HFFc6 (cell line): ENCODE data around the gene ANO9. TPM values are rescaled to one million over a fixed set of nuclear protein-coding genes. Genes with fewer than 3 reads are reported as not detected.

Experiments used
- DNase-seq: peaks from one replicate; pipeline ENCODE4 v3.0.0-alpha.2; 2018
- H3K27ac Mint-ChIP-seq: 2 replicates; pipeline ENCODE4 v1.8.0; 2020; ENCODE audit warnings: mild to moderate bottlenecking, mixed read lengths
- H3K27me3 Mint-ChIP-seq: 2 replicates; pipeline ENCODE4 v1.8.0; 2021; ENCODE audit warnings: mild to moderate bottlenecking, moderate library complexity, mixed read lengths; ENCODE audit not compliant: insufficient read depth
- H3K36me3 Mint-ChIP-seq: 2 replicates; pipeline ENCODE4 v1.8.0; 2021; ENCODE audit warnings: low read depth, mixed read lengths
- H3K4me1 Mint-ChIP-seq: 2 replicates; pipeline ENCODE4 v1.8.0; 2020; ENCODE audit warnings: low read depth, mixed read lengths
- H3K4me3 Mint-ChIP-seq: 2 replicates; pipeline ENCODE4 v1.8.0; 2020; ENCODE audit warnings: mild to moderate bottlenecking, moderate library complexity, mixed read lengths
- H3K9me3 Mint-ChIP-seq: 2 replicates; pipeline ENCODE4 v1.8.0; 2020; ENCODE audit warnings: mild to moderate bottlenecking, mixed read lengths
- total RNA-seq, 6 experiments: library from RNA; stranded (reverse); fragmentation: NEBNext Ultra II Directional; extraction: Animal tissue kit (Norgen Biotek cat#: 25700); gene quantifications; 2 replicates in 1 of 6; 3 replicates in 5 of 6; pipeline ENCODE4 v1.2.3, GENCODE V29; 2021
- TF ChIP-seq, protein P1 (sequence below): fragments of 200-600 bp; sonication (generic); IDR thresholded peaks from 2 replicates; pipeline ENCODE4 v1.5.0; 2021; ENCODE audit warnings: antibody characterized with exemption, mild to moderate bottlenecking

The ANO9 gene
- total RNA-seq, 6 experiments from 2014 or later: not detected

DNA sequence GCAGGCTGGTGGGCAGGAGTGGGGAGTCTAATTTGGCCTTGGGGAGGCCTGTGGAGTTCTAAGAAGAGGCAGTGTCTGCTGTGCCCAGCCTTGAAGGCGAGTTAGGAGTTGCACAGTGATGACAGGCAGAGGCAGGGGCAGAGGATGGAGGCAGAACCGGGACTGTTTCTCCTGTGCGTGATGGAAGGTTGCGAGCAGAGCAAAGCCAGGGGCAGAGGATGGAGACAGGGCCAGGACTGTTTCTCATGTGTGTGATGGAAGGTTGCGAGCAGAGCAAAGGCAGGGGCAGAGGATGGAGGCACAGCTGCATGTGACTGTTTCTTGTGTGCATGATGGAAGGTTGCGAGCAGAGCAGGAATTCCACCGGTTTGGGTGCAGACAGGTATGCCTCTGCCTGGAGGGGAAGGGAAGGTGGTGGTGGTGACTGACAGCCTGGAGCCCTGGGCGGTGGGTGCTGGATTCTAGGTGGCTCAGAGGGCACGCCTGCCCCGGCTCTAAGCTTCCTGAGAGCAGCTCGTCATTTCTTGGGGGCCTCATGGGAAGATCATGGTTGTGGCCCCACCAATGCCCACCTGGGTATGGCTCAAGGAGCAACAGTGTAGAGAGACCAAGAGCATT, 63.8 kb downstream of the ANO9 start:
- TF ChIP-seq, protein P1, sequence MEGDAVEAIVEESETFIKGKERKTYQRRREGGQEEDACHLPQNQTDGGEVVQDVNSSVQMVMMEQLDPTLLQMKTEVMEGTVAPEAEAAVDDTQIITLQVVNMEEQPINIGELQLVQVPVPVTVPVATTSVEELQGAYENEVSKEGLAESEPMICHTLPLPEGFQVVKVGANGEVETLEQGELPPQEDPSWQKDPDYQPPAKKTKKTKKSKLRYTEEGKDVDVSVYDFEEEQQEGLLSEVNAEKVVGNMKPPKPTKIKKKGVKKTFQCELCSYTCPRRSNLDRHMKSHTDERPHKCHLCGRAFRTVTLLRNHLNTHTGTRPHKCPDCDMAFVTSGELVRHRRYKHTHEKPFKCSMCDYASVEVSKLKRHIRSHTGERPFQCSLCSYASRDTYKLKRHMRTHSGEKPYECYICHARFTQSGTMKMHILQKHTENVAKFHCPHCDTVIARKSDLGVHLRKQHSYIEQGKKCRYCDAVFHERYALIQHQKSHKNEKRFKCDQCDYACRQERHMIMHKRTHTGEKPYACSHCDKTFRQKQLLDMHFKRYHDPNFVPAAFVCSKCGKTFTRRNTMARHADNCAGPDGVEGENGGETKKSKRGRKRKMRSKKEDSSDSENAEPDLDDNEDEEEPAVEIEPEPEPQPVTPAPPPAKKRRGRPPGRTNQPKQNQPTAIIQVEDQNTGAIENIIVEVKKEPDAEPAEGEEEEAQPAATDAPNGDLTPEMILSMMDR: no peak
- H3K27ac Mint-ChIP-seq: no peak overlapping the region
- peaks cover 4% of the 10 kb centered on the region; the same call in 1 of the 2 replicates for H3K9me3 Mint-ChIP-seq
- no peaks in the 10 kb centered on the region for H3K36me3 Mint-ChIP-seq
- H3K27me3 Mint-ChIP-seq: peaks cover 11% of the 10 kb centered on the region
- no peak overlapping the region for H3K4me3 Mint-ChIP-seq
- H3K4me1 Mint-ChIP-seq: no peaks in the 10 kb centered on the region
- no peak for DNase-seq

DNA sequence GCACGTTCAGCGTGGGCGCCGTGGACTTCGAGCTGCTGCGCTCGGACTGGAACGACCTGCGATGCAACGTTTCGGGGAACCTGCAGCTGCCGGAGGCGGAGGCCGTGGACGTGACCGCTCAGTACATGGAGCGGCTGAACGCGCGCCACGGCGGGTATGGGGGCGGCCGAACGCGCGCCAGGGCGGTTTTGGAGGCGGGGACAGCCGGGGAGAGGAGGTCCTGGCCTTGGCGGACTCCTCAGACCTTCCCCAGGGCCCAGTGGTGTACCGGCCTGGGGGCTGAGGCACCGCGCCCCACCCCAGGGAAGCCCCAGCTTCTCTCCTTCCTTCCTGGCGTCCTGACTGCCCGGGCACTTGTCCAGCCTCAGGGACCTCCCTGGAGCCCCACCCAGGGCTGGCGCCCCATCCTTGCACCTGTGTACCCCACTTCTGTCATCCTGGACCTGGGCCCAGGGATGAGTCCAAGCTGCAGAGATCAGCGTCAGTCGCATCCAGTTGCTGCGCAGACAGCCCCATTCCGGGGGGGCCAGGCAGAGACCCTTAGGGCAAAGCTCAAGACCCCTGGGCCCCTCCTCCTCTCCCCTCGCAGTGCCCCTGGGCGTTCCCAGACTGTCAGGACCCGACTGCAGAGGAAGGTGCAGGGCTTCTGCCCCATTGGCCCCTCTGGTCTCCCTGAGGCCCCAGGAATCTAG, 64.5 kb downstream of the ANO9 start:
- Mint-ChIP-seq H3K4me1 (no peaks in the 10 kb centered on the region), H3K9me3 (peaks cover 4% of the 10 kb centered on the region; the same call in 1 of the 2 replicates), H3K4me3 (no peak overlapping the region), H3K36me3 (no peaks in the 10 kb centered on the region), H3K27ac (no peak overlapping the region), H3K27me3 (peaks cover 7% of the 10 kb centered on the region)
- DNase-seq: no peak
- TF ChIP-seq, protein P1: no peak

DNA sequence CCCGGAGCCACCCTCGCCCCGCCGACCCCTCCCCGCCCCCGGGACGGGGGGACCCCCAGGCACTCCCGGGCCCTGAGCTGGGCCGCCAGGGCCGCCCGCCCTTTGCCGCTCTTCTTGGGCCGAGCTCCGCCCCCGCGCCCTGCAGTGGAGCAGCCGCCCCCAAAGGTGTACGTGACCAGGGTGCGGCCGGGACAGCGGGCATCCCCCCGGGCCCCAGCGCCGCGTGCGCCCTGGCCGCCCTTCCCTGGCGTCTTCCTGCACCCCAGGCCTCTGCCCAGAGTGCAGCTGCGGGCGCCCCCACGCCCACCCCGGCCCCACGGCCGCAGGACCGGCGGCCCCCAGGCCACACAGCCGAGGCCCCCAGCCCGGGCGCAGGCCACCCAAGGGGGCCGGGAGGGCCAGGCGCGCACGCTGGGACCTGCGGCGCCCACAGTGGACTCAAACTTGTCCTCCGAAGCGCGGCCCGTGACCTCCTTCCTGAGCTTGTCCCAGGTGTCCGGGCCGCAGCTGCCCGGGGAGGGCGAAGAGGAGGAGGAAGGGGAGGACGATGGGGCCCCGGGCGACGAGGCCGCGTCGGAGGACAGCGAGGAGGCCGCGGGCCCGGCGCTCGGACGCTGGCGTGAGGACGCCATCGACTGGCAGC, 65.2 kb downstream of the ANO9 start:
- Mint-ChIP-seq H3K4me1 (no peaks in the 10 kb centered on the region), H3K9me3 (peaks cover 4% of the 10 kb centered on the region; the same call in 1 of the 2 replicates), H3K27me3 (peaks cover 3% of the 10 kb centered on the region; the same call in 1 of the 2 replicates), H3K27ac (no peak overlapping the region), H3K36me3 (no peaks in the 10 kb centered on the region), H3K4me3 (no peak overlapping the region)
- no peak for DNase-seq
- TF ChIP-seq, protein P1: no peak

DNA sequence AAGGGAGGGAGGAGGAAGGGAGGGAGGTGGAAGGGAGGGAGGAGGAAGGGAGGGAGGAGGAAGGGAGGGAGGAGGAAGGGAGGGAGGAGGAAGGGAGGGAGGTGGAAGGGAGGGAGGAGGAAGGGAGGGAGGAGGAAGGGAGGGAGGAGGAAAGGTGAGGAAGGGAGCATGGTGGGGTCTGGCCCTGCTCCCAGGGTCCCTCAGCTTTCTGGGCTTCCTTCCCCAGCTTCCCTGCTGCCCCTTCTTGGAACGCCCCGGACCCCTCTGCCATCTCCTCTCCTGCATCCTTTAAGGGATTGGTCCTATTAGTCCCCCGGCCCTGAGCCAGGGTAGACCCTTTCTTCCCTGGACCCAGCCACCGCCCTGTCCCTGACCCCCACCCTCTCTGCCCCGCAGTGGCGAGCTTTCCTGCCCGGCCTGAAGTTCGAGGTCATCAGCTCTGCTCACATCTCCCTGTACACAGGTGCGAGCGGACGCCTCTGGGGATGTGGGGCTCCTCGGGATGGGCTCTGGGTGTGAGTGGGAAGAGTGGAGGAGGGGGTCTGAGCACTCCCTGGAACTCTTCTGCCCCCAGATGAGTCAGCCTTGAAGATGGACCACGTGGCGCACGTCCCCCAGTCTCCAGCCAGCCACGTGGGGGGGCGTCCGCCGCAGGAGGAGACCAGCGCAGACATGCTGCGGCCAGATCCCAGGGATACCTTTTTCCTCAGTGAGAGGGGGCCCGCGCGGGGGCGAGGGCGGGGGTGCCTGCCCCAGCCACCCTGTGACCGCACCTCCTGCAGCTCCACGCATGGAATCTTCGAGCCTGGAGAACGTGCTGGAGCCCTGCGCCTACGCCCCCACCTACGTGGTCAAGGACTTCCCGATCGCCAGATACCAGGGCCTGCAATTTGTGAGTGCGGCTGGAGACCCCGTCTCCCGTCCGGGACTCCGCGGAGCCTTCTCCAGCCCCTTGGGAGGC, 66.5 kb downstream of the ANO9 start:
- no peaks in the 10 kb centered on the region for H3K36me3 Mint-ChIP-seq
- H3K4me3 Mint-ChIP-seq: no peak overlapping the region
- peaks cover 6% of the 10 kb centered on the region for H3K27me3 Mint-ChIP-seq
- H3K27ac Mint-ChIP-seq: no peak overlapping the region
- DNase-seq: no peak
- H3K4me1 Mint-ChIP-seq: no peaks in the 10 kb centered on the region
- H3K9me3 Mint-ChIP-seq: peaks cover 4% of the 10 kb centered on the region; the same call in 1 of the 2 replicates
- TF ChIP-seq, protein P1: no peak
